ENCODE data around the gene CASTOR1.
"Not testable (repeated sequence)": the region's sequence is repeated elsewhere in the genome, so short reads cannot be mapped to it uniquely, and the experiment has no call there.

Gene CASTOR1

DNA sequence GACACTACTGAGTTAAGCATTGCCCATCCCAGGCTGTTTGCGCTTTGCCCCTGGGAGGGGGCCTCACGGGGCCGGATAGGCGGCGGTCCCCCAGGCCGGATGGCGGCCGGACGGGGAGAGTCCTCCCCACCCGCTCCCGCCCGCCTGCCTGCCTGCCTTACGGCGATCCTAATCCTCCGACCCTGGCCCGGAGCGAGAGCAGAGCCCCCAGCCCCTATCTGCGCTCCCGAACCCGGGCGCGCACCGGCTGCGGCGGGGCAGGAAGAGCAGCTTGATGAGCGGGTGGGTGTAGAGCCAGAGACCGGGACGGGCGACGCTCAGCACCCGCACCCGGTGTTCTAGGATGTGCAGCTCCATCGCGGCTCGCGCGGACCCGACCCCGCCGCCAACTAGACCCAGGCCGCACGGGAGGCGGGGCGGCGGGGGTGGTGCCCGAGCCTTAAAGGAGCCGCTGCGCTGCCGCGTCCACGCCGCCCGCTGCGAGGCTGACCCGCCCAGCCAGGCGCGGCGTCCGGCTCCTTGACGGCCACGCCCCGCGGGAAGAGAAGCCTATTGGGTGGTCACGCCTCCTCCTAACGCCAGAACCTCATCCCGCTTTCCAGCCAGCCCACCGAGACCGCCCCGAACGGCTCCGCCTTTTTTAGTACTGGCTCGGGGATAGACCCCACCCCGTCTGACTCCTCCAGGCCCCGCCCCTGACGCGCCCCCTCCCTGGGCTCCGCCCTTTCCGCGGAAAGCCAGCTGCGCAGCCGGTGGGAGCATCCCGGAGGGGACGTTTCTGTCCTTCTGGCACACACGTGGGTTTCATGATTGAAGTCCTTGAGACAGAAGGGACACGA lies at the start of gene CASTOR1:
CASTOR1 (minus strand) TSS at position 365 of the 839 bp plus-strand sequence; CDS start at position 357, 8 bp downstream.
- DNase-seq = peak; percentile 72

DNA sequence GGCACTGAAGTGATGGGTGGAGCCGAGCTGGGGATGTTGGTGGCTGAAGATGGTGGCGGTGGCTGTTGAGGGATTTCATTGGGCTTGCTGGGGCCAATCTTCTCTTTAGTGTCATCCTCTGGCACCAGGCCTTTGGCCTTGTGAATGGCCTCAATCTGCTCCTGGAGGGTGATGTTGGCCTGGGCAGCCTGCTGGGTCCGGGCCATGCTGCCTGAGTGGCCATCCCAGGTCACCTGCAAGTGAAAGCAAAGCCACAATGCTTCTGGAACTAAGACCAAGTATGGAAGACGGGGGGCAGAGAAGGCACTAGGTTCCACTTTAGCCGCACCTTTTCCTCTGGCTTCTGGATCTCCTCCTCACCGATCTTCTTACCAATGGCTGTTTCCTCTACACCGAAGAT lies 49.5 kb upstream of the CASTOR1 start:
- DNase-seq = no peak

DNA sequence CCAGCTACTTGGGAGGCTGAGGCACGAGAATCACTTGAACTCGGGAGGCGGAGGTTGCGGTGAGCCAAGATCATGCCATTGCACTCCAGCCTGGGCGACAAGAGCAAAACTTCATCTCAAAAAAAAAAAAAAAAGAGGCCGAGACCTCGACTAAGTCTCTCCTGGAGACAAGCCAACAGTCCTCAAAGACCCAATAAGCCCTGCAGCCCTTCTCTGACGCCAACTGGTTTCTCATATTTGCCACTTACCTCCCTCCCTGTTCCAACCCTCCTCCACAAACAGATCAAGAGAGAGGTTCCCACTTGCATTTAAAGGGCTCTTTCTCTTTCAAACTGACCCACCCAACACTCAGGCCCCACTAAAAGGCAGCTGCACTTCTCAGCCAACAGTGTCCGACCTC lies 49.0 kb upstream of the CASTOR1 start:
- not testable (repeated sequence) for DNase-seq

DNA sequence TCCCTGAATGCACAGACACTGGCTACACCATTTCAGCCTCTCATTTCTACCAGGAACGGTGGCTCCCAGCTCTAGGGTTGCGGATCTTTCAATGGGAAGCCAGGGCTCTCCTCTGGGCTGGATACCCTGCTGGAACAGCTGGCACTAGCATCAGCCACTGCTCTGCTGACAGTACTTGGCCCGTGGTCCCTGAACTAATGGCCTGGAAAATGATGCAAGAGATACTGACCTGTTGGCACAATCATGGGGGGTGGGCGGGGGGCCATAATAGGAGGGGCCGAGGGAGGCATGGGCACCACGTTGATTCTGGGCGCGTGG lies 48.1 kb upstream of the CASTOR1 start:
- no peak for DNase-seq

DNA sequence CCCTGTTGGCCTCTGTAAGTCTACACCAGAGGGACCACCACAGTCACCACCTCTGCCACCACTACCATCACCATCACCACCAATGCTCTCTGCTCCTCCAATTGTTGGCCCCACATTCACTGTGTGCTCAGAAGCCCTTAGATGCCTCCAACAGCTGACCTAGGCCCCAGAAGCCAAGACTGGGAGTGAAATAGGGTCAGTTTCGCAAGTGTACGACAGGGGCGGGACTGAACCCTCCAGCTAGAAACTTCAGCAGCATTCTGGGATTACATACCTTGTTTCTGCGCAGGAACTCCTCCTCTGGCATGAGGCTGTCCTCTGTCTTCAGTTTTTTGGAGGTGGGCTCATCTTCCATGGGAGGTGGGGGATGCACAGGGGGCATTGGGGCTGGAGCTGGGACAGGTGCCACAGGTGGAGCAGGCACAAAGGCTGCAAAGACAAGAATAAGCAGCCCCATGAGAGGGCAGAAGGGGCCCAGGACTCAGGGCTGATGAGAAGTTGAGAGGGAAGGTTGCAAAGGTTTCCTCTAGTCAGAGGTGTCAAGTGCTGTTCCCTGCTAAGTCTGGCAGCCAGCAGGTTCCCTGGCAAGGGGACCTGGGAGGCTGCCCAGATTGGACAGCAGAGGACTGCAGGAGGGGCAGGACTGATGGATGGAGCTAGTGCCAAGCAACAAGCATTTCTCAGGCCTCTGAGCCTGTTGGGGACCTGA lies 47.6 kb upstream of the CASTOR1 start:
- DNase-seq = no peak

DNA sequence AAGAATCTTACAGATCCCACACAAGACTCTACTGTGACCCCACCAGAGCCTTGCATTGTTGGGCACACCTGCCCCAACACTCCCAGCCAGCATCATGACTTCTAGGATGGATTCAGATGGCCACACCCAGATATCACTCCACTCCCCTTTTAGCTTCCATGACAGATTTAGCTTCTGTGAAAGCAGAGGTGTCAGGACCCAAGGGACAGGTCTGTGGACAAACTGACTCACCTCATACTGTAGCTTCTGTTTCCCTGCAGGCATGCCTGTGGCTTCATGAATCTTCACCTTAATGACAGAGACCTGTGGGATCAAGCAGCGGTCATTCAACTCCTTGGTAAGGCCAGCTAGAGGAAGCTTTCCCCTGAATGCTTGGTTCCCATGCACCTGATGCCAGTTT lies 45.9 kb upstream of the CASTOR1 start:
- DNase-seq = no peak

DNA sequence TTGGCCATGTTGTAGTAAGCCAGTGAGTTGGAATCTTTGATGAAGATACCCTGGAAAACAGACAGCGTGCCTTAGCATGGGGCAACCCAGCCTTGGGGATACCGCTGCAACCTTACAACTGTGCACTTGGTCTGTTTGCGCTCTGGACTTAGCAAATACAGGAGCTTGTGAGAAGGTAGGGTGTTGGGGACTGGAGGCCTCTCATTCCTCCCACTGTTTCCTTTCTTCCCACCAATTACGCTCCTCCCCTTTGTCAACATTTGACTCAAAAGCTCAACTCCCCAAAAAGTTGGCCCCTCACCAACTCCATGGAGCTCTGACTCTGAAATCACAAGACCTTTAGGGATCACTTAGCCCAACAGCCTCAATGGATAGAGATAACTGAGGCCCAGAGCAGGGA lies 45.3 kb upstream of the CASTOR1 start:
- no peak for DNase-seq

DNA sequence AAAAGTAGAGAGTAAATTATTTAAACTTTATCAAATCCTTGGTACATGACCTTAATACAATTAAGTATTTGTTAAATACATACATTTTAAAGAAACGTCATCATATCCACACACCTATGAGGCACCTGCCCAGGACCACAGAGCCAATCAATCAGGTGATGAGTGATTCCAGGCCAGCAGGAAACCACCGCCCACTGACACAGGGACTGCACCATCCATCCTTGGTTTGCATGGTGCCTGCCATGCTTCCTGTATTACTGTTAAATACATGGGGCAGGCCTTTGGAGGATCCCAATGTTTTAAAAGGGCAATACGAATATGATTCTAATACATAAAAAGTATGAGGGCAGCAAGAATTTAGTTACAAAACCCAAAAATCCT lies 44.4 kb upstream of the CASTOR1 start:
- DNase-seq = no peak

DNA sequence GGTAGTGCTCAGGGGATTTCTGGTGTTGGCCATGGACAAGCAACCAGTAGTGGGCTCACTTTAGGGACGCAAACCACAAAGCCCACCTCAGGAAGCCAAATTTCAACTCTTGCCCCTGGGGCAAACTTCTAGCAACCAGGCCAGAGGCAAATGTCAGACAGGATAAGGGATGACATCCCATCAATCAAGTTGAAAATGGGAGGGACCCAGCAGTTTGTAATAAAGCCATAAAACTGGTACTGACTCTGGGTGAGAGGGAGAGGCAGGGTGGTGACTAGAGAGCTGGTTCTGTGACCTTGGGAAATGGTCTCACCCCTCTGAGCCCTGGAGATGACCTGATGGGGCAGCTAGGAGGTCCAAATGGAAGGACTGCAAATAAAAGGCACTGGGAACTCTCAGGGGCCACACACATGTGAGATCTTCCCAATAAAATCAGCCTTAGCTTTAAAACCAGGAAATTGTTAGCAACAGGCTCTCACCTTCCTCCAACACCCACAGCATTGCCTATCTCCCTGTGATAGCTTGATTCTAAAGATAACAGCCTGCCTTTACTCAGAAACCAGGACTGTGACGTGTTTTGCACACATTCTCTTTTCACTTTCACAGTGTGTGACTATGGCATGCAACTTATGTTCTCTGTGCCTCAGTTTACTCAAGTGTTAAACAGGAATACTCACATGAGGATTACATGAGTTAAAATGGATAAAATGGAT lies 43.8 kb upstream of the CASTOR1 start:
- DNase-seq = no peak

DNA sequence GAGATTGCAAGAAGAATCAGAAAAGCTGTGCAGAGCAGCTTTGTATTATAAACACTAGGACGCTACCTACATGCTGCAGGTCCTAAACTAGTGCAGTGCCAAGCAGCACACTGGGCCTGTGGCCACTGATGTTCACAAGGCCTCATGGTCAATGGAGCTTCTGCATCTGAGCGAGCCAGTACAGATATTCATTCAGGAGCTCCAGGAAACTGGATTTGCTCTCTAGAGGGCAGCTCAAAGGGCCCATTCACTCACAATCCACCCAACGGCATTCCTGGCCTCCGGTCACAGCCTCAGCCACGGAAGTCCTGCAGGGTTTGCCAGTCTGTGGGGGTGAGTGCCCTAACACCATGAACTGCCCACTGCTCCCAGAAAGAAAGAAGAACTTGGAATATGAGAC lies 43.2 kb upstream of the CASTOR1 start:
- DNase-seq = no peak

DNA sequence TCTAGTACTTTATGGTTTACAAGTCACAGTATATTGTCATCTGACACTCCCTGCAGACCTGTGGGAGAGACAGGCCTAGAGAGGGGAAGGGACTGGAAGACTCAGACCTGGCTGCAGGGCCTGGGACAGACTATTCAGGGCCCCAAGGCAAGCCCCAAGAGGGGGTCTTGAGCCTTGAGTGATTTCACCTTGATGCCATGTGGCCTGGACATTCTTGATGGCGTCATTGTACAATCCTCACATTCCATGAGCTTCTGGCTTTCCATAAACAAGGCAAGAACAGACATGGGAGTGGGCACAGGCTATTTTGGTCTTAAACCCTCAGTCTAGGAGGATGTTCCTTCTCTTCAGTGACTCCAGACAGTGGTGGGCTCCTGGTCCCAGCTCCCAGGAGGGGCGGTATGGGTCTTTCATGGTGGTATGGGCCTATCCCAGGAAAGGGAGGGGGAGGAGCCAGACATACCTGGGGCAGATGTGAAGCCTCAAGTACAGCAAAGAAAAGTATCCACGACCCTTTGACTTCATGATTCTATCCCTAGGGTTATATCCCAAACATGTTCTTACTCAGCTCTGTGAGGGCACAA lies 39.3 kb upstream of the CASTOR1 start:
- DNase-seq = no peak

DNA sequence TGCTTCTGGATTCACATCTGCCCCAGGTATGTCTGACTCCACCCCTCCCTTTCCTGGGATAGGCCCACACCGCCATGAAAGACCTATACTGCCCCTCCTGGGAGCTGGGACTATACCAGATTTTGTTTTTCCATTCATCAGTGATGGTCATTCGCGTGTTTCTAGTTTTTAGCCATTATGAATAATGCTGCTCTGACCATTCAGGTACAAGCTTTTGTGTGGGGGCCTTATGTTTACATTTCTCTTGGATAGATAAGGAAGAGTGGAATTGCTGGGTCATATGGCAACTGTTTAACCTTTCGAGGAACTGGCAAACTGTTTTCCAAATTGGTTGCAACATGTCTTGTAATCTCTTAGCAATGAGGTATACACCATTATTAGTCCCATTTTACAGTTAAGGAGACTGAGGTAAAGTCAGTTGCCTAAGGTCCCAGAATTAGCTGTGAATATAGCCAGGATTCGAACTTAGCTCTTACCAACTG lies 38.6 kb upstream of the CASTOR1 start:
- no peak for DNase-seq

DNA sequence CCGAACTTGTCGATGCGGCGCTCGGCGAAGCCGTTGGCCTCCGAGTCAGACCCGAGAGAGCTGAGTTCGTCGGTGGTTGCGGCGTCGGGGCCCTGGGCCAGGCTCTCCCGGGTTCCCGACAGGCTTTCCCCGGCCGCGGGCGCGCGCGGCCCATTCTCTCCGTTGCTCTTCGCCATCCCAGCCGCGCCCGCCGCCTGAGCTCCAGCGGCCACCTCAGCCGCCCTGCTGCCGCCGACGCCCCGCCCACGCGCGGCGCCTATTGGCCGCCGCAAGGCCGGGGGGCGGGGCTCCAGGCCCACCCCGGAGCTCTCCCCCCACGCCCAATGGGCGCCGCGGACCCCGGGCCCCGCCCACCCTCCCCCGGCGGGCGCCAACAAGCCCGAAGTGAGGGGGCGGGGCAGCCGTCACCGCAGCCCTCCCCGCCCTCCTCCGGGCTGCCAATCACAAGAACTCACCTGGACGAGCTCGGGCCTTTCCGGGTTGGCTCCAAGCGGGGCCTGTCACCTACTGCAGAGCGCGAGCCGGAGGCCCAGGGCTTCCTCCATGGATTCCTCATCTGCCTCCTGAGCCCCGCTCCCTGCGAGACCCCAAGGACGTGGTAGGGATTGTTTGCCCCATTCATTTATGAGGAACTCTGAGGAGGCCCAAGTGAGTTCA lies 37.5 kb upstream of the CASTOR1 start, which contains the start of gene TBC1D10A:
TBC1D10A (minus strand) TSS at position 236 of the 657 bp plus-strand sequence; CDS start at position 176, 60 bp downstream.
- DNase-seq = no peak

DNA sequence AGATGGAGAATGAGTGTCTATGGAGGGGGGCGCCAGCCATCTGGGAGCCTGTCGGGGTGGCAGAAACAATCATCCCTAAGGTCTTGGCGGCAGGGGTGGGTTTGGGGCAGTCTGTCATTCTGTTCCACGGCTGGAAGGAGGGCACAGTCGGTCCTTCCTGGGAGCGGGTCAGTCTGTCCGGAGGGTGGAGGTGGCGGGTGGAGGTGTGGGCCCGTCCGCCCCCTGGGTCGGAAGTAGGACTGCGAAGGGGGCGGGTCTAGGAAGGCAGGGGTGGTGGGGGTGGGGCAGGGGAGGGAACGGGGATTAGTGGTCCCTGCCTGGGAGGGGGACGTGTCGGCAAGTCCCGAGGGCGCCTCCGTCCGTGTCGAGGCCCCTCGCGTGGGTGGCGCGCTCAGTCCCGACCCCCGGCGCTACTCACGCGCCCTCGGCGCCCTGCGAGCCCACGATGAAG lies 37.0 kb upstream of the CASTOR1 start:
- no peak for DNase-seq

DNA sequence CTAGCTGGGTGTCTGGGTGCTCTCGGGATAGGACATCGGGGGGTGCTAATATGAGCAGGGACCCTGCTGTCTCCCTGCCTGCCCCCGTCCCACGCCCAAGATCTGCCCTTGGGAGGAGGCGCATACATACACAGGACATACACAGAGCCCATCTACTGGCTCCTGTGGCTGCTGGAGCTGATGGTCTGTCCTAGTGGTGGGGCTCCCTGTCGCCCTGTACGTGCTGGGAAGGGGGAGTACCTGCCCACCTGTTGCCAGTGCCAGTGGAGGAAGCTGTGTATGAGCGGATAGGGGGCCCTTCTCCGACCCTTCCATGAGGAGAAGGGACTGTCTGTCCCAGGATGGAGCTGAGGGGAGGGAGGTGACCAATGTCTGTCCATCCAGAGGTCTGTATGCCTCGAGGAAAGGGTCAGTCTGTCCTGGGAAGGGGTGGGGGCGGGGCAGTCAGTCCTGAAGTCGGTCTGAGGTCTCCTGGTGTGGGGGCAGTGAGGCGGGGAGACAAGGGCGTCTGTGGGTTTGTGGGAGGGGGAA lies 36.5 kb upstream of the CASTOR1 start:
- no peak for DNase-seq

DNA sequence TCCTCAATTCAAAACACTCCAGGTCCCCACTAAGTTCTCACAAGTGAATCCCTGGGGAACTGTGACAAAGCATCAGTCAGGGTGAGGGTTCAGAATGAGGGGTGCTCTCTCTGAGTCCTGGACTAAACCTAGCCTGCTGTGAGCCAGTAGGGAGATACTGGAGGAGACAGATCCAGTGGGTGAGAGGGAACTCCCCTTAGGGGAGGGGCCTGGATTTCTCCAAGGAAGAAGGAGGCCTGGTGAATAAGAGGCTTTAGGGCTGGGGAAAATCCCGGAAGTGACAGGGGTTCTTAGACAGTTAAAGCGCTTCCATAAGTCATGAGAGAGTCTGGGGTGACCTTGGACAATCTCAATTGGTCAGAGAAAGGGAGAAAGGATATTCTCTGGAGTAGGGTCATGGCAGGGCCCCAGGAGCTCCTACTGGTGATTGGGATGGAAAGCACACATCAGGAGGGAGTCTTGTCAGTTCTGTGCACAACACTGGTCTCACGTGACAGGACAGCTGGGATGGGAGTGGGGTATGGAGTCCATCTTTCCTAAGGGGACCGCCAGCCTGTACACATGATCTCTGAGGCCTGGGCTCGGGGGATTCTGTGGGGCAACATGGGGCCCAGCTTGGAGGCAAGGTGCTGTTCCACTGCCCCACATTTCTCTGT lies 35.9 kb upstream of the CASTOR1 start:
- DNase-seq = no peak

DNA sequence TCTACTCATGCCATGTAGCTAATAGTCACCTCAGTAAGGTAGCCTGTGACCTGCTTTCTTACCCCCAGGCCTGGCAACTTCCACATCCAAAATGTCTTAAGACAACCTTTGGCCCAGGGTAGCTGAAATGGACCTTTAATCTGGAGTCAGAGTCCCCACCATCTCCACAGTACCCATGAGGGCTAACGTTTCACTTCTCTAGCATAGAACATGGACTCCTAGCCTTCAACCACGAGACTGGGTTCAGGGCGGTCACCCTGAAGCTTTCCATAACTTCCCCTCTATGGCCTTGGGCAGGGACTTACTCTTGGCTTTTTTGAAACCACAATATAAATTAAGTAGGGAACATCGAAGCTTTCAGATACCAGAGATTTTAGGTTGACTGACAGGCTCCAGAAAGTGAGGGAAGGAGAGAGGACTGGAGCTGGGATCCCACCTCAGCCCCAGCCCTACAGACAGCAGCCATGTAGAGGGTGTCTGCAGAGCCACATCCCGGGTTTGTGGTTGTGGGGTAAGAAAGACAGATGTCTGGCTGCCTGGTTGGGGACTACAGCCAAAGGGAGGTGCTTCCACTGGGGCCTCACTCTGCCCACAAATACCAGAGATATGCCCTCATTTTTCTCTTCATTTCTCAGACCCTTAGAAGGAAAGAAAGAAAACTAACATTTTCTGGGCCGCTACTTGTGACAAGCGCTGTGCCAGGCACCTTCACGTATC lies 34.9 kb upstream of the CASTOR1 start:
- DNase-seq = no peak

DNA sequence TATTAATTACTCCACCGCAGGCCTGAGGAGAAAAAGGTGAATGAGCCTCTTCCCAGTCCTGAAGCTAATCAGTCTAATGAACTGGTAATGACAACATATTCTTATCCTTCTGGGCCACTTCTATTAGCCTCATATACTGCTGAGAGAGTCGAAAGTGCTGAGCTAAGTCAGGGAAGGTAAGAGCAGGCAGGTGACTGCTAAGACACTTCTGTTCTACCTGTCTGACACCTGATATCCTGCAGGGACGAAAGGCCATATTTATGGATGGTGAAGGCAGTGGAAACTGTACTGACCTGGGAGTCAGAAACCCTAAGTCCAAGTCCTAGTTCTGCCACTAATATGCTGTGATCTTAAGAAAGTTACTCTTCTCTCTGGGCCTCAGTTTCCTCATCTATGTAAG lies 33.9 kb upstream of the CASTOR1 start:
- DNase-seq = no peak

DNA sequence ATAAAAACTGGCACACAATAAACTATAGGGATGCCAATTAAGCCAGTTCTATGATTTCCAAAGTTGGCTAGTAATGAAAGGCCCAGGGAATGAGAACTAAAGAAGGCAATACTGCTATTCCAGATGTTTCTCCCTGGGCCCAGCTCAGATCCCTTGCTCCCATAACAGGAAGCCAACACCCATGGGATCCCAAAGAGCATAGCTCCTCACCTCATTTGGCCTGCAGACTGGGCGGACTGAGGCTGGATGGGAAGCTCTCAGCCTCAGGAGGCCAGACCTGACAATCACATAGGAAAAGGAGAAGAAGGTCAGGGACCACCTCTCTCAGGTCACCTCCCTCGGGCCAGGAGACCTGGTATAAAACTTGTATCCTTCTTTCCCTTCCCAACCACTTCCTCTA lies 32.2 kb upstream of the CASTOR1 start:
- no peak for DNase-seq

DNA sequence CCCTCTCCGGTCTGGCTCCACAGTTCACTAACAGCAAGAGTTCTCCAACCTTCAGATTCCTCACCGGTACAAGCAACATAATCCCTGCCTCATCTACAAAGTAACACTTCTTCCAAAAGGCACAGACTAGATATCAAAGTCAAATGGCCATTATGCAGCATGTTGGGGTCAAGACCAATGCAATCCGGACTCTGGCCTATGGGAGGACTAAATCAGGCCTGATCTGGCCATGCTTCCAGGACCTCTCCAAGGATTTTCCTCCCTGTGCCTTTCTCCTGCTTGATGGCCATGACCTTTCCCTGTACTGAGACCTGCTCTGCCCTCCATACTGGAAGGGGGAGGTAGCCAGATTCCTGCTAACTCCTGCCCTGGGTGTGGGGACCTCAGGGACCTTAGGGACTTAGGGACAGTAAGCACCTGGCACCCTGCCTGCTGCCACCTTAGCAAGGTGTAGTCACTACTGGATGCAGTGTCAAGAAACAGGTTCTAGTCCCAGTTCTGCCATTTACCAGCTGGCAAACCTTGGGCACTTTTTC lies 30.8 kb upstream of the CASTOR1 start:
- no peak for DNase-seq
